Liver (tissue), 9 donors: ENCODE results near the gene RAD51B. TPM values are rescaled to one million over a fixed set of nuclear protein-coding genes. Genes with fewer than 3 reads are reported as not detected.
"Not testable (repeated sequence)": the region's sequence is repeated elsewhere in the genome, so short reads cannot be mapped to it uniquely, and the experiment has no call there.

Experiments
- DNase-seq: peaks from one replicate; pipeline ENCODE4 v3.0.0-alpha.2; 2017; ENCODE audit warnings: low spot score
- H3K27ac ChIP-seq, 2 donors: one replicate each; pipeline ENCODE4 v1.7.0; 2013; ENCODE audit warnings: inconsistent platforms in 2 of 2, low read length in 2 of 2, control low read depth in 1 of 2, low read depth in 1 of 2, mild to moderate bottlenecking in 1 of 2
- H3K27me3 ChIP-seq, 4 donors: one replicate each; pipeline versions ENCODE4 v1.6.1 to v1.7.0; 2013; ENCODE audit warnings: low read length in 3 of 4, inconsistent platforms in 1 of 4, mild to moderate bottlenecking in 1 of 4, moderate library complexity in 1 of 4; ENCODE audit not compliant: control insufficient read depth in 4 of 4, insufficient read depth in 4 of 4
- H3K36me3 ChIP-seq, 4 donors: one replicate each; pipeline versions ENCODE4 v1.6.1 to v1.7.0; 2013; ENCODE audit warnings: low read length in 3 of 4, mild to moderate bottlenecking in 3 of 4, low read depth in 1 of 4, moderate library complexity in 1 of 4; ENCODE audit not compliant: control insufficient read depth in 4 of 4, insufficient read depth in 3 of 4
- H3K4me1 ChIP-seq, 4 donors: one replicate each; pipeline versions ENCODE4 v1.6.1 to v1.7.0; 2013; ENCODE audit warnings: low read length in 3 of 4, mild to moderate bottlenecking in 3 of 4, moderate library complexity in 1 of 4; ENCODE audit not compliant: control insufficient read depth in 4 of 4, insufficient read depth in 4 of 4
- H3K4me3 ChIP-seq, 3 donors: one replicate each; pipeline versions ENCODE4 v1.6.1 to v1.7.0; 2013; ENCODE audit warnings: low read length in 3 of 3, control low read depth in 1 of 3, low read depth in 1 of 3, mild to moderate bottlenecking in 1 of 3
- H3K9ac ChIP-seq, 2 donors: one replicate each; pipeline ENCODE4 v1.7.0; 2013; ENCODE audit warnings: low read length in 2 of 2, mild to moderate bottlenecking in 2 of 2, moderate library complexity in 2 of 2, control low read depth in 1 of 2, low read depth in 1 of 2
- H3K9me3 ChIP-seq, 4 donors: one replicate each; pipeline versions ENCODE4 v1.6.1 to v1.7.0; 2013; ENCODE audit warnings: low read length in 3 of 4; ENCODE audit not compliant: control insufficient read depth in 4 of 4
- EGR1 ChIP-seq, 2 donors: IDR thresholded peaks; 2 replicates each; pipeline ENCODE4 v1.6.1; 2016 to 2018; ENCODE audit warnings: antibody characterized with exemption in 2 of 2, low read depth in 2 of 2
- FOXA1 ChIP-seq: IDR thresholded peaks from 2 replicates; pipeline ENCODE4 v1.6.1; 2016; ENCODE audit warnings: antibody characterized with exemption
- FOXA2 ChIP-seq: IDR thresholded peaks from 2 replicates; pipeline ENCODE4 v1.6.1; 2016; ENCODE audit warnings: antibody characterized with exemption
- GABPA ChIP-seq, 2 donors: IDR thresholded peaks in 1 of 2; conservative IDR thresholded peaks in 1 of 2; 2 replicates each; pipeline ENCODE4 v1.6.1; 2016; ENCODE audit warnings: antibody characterized with exemption in 2 of 2, mild to moderate bottlenecking in 1 of 2, moderate library complexity in 1 of 2
- HNF4A ChIP-seq, 2 donors: conservative IDR thresholded peaks; 2 replicates each; pipeline ENCODE4 v1.6.1; 2016; ENCODE audit warnings: antibody characterized with exemption in 2 of 2, mild to moderate bottlenecking in 2 of 2
- HNF4G ChIP-seq: IDR thresholded peaks from 2 replicates; pipeline ENCODE4 v1.6.1; 2016; ENCODE audit warnings: antibody characterized with exemption
- JUND ChIP-seq, 2 donors: IDR thresholded peaks; 2 replicates each; pipeline ENCODE4 v1.6.1; 2016; ENCODE audit warnings: antibody characterized with exemption in 2 of 2
- NR2F2 ChIP-seq: IDR thresholded peaks from 2 replicates; pipeline ENCODE4 v1.6.1; 2016; ENCODE audit warnings: antibody characterized with exemption
- SP1 ChIP-seq: IDR thresholded peaks from 2 replicates; pipeline ENCODE4 v1.6.1; 2018; ENCODE audit warnings: antibody characterized with exemption, mild to moderate bottlenecking
- TAF1 ChIP-seq: conservative IDR thresholded peaks from 2 replicates; pipeline ENCODE4 v1.6.1; 2016; ENCODE audit warnings: antibody characterized with exemption, mild to moderate bottlenecking
- WGBS: extraction: QIAGEN DNeasy Blood & Tissue Kit; methylation state at CpG from one replicate; pipeline ENCODE4 v1.1.7; 2013; 5-methylcytosine and 5-hydroxymethylcytosine counted together
- polyA plus RNA-seq, 2 donors: library from polyadenylated mRNA; stranded (reverse) in 1 of 2; unstranded in 1 of 2; fragments of 200-250 nt in 1 of 2; fragments of >200 nt in 1 of 2; fragmentation: Nextera tagmentation in 1 of 2; extraction: Ambion mirVana in 1 of 2; gene quantifications; one replicate each; pipeline versions ENCODE4 v1.2.1 to v1.2.3, GENCODE V29; 2013 to 2015
- total RNA-seq, 2 donors: library from RNA; depleted of rRNA; stranded (reverse); fragments of >200 nt; gene quantifications; one replicate each; pipeline ENCODE4 v1.2.3, GENCODE V29; 2014
- TF ChIP-seq, protein P1 (sequence below): fragments of 150-350 bp; IDR thresholded peaks from 2 replicates; pipeline ENCODE4 v1.5.1; 2017; ENCODE audit warnings: improper control_type of control experiment, low read depth, low read length; ENCODE audit not compliant: missing input control
- TF ChIP-seq, protein P2 (sequence below): IDR thresholded peaks from 2 replicates; pipeline ENCODE4 v1.6.1; 2016; ENCODE audit warnings: antibody characterized with exemption, mild to moderate bottlenecking
- TF ChIP-seq, protein P3 (sequence below): IDR thresholded peaks from 2 replicates; pipeline ENCODE4 v1.6.1; 2016; ENCODE audit warnings: antibody characterized with exemption
- donor health status: healthy.
- donor health status: healthy.
- donor health status: healthy.
- donor health status: healthy.
- donor health status: healthy.

RAD51B gene
- total and polyA plus RNA-seq, 4 donors, result 0.81 to 12.9 (median 2.4) TPM

DNA sequence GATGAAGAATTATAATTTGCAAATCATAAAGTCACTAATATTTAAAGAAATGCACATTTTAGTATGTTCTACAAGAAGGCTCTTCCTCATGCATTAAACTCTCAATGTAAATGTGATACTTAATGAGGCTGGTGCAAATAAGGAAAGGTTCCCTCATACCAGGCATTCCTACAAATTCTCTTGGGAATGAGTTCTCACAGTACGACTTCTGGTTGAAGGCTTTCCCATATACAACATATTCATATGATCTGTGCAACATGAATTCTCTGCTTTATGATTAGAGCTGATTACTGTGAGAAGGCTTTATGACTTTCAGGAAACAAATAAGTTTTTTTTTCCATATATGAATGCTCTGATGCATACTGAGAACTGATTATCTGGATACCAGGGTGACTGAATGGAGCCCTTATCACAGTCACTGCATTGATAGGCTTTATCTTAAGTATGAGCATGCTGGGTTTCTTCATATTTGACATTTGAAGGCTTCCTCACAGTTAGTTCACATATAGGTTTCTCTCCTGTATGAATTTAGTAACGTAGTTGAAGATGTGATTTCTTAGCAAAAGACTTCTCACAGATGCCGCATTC is 293.9 kb downstream of the RAD51B start:
- H3K4me1 ChIP-seq, result peaks cover 0 to 7% (median 0%) of the 10 kb centered on the region in 4 donors
- no peak overlapping the region for H3K9ac ChIP-seq
- H3K36me3 ChIP-seq, result no peaks in the 10 kb centered on the region
- H3K4me3 ChIP-seq, result no peak overlapping the region
- no peaks in the 10 kb centered on the region for H3K9me3 ChIP-seq
- H3K27me3 ChIP-seq, result no peaks in the 10 kb centered on the region
- WGBS, result 95% methylated on average over 3 of the region's 3 CpGs
- no peak for DNase-seq
- H3K27ac ChIP-seq, result no peak overlapping the region
- TF ChIP-seq GABPA (IDR thresholded peaks at IDR 0.05 in 1 of 2, conservative IDR thresholded peaks at IDR 0.05 in 1 of 2) (no peak), HNF4G (no peak), HNF4A (conservative IDR thresholded peaks at IDR 0.05) (no peak), FOXA2 (no peak), EGR1 (IDR thresholded peaks at IDR 0.05; ENCODE audit: low read depth in 2 of 2) (no peak), NR2F2 (no peak), JUND (IDR thresholded peaks at IDR 0.05) (no peak), TAF1 (no peak), SP1 (no peak), FOXA1 (no peak)
- TF ChIP-seq, protein P1, sequence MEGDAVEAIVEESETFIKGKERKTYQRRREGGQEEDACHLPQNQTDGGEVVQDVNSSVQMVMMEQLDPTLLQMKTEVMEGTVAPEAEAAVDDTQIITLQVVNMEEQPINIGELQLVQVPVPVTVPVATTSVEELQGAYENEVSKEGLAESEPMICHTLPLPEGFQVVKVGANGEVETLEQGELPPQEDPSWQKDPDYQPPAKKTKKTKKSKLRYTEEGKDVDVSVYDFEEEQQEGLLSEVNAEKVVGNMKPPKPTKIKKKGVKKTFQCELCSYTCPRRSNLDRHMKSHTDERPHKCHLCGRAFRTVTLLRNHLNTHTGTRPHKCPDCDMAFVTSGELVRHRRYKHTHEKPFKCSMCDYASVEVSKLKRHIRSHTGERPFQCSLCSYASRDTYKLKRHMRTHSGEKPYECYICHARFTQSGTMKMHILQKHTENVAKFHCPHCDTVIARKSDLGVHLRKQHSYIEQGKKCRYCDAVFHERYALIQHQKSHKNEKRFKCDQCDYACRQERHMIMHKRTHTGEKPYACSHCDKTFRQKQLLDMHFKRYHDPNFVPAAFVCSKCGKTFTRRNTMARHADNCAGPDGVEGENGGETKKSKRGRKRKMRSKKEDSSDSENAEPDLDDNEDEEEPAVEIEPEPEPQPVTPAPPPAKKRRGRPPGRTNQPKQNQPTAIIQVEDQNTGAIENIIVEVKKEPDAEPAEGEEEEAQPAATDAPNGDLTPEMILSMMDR, result no peak
- TF ChIP-seq, protein P2, sequence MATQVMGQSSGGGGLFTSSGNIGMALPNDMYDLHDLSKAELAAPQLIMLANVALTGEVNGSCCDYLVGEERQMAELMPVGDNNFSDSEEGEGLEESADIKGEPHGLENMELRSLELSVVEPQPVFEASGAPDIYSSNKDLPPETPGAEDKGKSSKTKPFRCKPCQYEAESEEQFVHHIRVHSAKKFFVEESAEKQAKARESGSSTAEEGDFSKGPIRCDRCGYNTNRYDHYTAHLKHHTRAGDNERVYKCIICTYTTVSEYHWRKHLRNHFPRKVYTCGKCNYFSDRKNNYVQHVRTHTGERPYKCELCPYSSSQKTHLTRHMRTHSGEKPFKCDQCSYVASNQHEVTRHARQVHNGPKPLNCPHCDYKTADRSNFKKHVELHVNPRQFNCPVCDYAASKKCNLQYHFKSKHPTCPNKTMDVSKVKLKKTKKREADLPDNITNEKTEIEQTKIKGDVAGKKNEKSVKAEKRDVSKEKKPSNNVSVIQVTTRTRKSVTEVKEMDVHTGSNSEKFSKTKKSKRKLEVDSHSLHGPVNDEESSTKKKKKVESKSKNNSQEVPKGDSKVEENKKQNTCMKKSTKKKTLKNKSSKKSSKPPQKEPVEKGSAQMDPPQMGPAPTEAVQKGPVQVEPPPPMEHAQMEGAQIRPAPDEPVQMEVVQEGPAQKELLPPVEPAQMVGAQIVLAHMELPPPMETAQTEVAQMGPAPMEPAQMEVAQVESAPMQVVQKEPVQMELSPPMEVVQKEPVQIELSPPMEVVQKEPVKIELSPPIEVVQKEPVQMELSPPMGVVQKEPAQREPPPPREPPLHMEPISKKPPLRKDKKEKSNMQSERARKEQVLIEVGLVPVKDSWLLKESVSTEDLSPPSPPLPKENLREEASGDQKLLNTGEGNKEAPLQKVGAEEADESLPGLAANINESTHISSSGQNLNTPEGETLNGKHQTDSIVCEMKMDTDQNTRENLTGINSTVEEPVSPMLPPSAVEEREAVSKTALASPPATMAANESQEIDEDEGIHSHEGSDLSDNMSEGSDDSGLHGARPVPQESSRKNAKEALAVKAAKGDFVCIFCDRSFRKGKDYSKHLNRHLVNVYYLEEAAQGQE, result no peak
- TF ChIP-seq, protein P3, sequence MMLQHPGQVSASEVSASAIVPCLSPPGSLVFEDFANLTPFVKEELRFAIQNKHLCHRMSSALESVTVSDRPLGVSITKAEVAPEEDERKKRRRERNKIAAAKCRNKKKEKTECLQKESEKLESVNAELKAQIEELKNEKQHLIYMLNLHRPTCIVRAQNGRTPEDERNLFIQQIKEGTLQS, result no peak

DNA sequence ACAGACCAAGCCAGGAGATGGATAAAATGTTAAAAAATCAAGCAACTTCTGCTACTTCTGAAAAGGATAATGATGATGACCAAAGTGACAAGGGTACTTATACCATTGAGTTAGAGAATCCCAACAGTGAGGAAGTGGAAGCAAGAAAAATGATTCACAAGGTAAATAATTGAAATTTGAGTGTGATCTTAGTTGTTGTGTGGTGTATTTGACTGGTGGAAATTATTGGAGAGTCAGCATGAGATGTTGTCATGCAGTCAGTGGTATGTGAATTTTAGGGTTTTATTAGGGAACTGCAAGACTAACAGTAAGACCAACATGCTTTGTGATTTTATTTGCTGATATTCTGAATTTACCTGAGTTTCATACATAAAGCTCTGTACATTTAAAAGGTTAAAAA is 296.4 kb downstream of the RAD51B start:
- H3K4me1 ChIP-seq, H3K27ac ChIP-seq, H3K27me3 ChIP-seq, DNase-seq, H3K36me3 ChIP-seq, H3K9ac ChIP-seq, H3K9me3 ChIP-seq, H3K4me3 ChIP-seq: not testable (repeated sequence)

DNA sequence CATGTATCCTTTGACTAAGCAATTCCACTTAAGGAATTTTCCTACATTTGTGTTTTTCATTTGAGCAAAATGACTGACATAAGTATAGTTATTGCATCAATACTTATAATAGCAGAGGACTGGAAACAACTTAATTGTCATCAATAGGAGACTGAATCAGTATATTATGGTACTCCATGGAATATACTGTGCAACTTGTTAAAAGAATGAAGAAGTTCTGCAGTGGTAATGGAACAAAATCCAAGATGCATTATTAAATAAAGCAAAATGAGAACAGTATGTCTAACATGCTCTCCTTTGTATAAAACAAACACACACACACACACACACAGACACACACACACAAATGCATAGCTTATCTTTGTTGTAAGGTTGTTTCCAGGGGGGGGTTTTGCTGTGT is 303.1 kb downstream of the RAD51B start:
- Histone ChIP-seq H3K36me3 (no peaks in the 10 kb centered on the region), H3K27ac (no peak overlapping the region), H3K4me1 (peaks cover 0 to 7% (median 3%) of the 10 kb centered on the region in 4 donors), H3K4me3 (no peak overlapping the region), H3K27me3 (no peaks in the 10 kb centered on the region), H3K9ac (no peak overlapping the region), H3K9me3 (peaks cover 0 to 3% (median under 1%) of the 10 kb centered on the region in 4 donors)
- TF ChIP-seq JUND (IDR thresholded peaks at IDR 0.05), result no peak
- TF ChIP-seq EGR1 (IDR thresholded peaks at IDR 0.05; ENCODE audit: low read depth in 2 of 2), result no peak
- no peak for TF ChIP-seq HNF4G
- no peak for TF ChIP-seq GABPA (IDR thresholded peaks at IDR 0.05 in 1 of 2, conservative IDR thresholded peaks at IDR 0.05 in 1 of 2)
- no peak for DNase-seq
